SK-N-SH treated with all-trans-retinoic acid at 6 μM for 48 hours (cell line): ENCODE results near the gene RPP25L.

Source experiments
- ATAC-seq: fragments of 200-7000 bp; cut with Tn5 transposase; 3 replicates; pipeline ENCODE4 v1.9.1; 2020; ENCODE audit warnings: mild to moderate bottlenecking, moderate library complexity
- ARNTL ChIP-seq: fragments of 450-650 bp; formaldehyde crosslinking; IDR thresholded peaks from 2 replicates; pipeline ENCODE4 v1.5.0; 2020; ENCODE audit warnings: low read depth, mild to moderate bottlenecking, moderate library complexity, borderline replicate concordance
- BACH2 ChIP-seq: fragments of 250-450 bp; sonication (Bioruptor Pico); IDR thresholded peaks from 2 replicates; pipeline ENCODE4 v1.9.0; 2021; ENCODE audit warnings: mild to moderate bottlenecking, borderline replicate concordance
- CSDC2 ChIP-seq: fragments of 250-450 bp; sonication (Bioruptor Pico); IDR thresholded peaks from 2 replicates; pipeline ENCODE4 v1.5.0; 2020; ENCODE audit warnings: mild to moderate bottlenecking, moderate library complexity
- ESRRG ChIP-seq: fragments of 250-450 bp; sonication (Bioruptor Pico); IDR thresholded peaks from 2 replicates; pipeline ENCODE4 v1.6.1; 2021; ENCODE audit warnings: mild to moderate bottlenecking
- GLIS3 ChIP-seq: fragments of 250-450 bp; sonication (Bioruptor Pico); IDR thresholded peaks from 2 replicates; pipeline ENCODE4 v1.5.0; 2020; ENCODE audit warnings: mild to moderate bottlenecking, moderate library complexity
- OSR1 ChIP-seq: fragments of 250-450 bp; sonication (Bioruptor Pico); IDR thresholded peaks from 2 replicates; pipeline ENCODE4 v1.8.0; 2022; ENCODE audit warnings: moderate library complexity, mild to moderate bottlenecking, inconsistent platforms
- PPARA ChIP-seq: fragments of 250-450 bp; sonication (Bioruptor Pico); IDR thresholded peaks from 2 replicates; pipeline ENCODE4 v1.5.0; 2020; ENCODE audit warnings: mild to moderate bottlenecking, borderline replicate concordance
- SNAI2 ChIP-seq: fragments of 250-450 bp; sonication (Bioruptor Pico); IDR thresholded peaks from 2 replicates; pipeline ENCODE4 v1.5.0; 2020; ENCODE audit warnings: mild to moderate bottlenecking, moderate library complexity
- TCF4 ChIP-seq: fragments of 250-450 bp; sonication (Bioruptor Pico); IDR thresholded peaks from 2 replicates; pipeline ENCODE4 v1.8.0; 2021; ENCODE audit warnings: mild to moderate bottlenecking, moderate library complexity, borderline replicate concordance
- TOX ChIP-seq: fragments of 250-450 bp; sonication (Bioruptor Pico); IDR thresholded peaks from 2 replicates; pipeline ENCODE4 v1.8.0; 2021; ENCODE audit warnings: mild to moderate bottlenecking, moderate library complexity, borderline replicate concordance
- ZC3H10 ChIP-seq: fragments of 250-450 bp; sonication (Bioruptor Pico); IDR thresholded peaks from 2 replicates; pipeline ENCODE4 v1.5.1; 2021; ENCODE audit warnings: mild to moderate bottlenecking, moderate library complexity
- ZFP30 ChIP-seq: fragments of 450-650 bp; formaldehyde crosslinking; IDR thresholded peaks from 2 replicates; pipeline ENCODE4 v1.5.0; 2022; ENCODE audit warnings: mild to moderate bottlenecking, moderate library complexity
- ZNF565 ChIP-seq: fragments of 450-650 bp; formaldehyde crosslinking; conservative IDR thresholded peaks from 2 replicates; pipeline ENCODE4 v1.5.0; 2020; ENCODE audit warnings: low read depth, mild to moderate bottlenecking, moderate library complexity
- ZNF70 ChIP-seq: fragments of 450-650 bp; formaldehyde crosslinking; IDR thresholded peaks from 2 replicates; pipeline ENCODE4 v1.5.0; 2020; ENCODE audit warnings: mild to moderate bottlenecking, moderate library complexity
- ZNF8 ChIP-seq: fragments of 450-650 bp; formaldehyde crosslinking; IDR thresholded peaks from 2 replicates; pipeline ENCODE4 v1.5.0; 2020; ENCODE audit warnings: mild to moderate bottlenecking, moderate library complexity
- TF ChIP-seq, protein P1 (sequence below): fragments of 250-450 bp; sonication (Bioruptor Pico); IDR thresholded peaks from 2 replicates; pipeline ENCODE4 v1.5.1; 2021; ENCODE audit warnings: mild to moderate bottlenecking, moderate library complexity
- TF ChIP-seq, protein P2 (sequence below): fragments of 250-450 bp; sonication (Bioruptor Pico); IDR thresholded peaks from 2 replicates; pipeline ENCODE4 v1.8.0; 2020; ENCODE audit warnings: mild to moderate bottlenecking, moderate library complexity, borderline replicate concordance
- TF ChIP-seq, protein P3 (sequence below): fragments of 250-450 bp; sonication (Bioruptor Pico); IDR thresholded peaks from 2 replicates; pipeline ENCODE4 v1.8.0; 2021; ENCODE audit warnings: low read depth, mild to moderate bottlenecking, moderate library complexity, borderline replicate concordance
- TF ChIP-seq, protein P4 (sequence below): fragments of 250-450 bp; sonication (Bioruptor Pico); IDR thresholded peaks from 2 replicates; pipeline ENCODE4 v1.5.1; 2020; ENCODE audit warnings: low read depth, mild to moderate bottlenecking, moderate library complexity

The RPP25L gene

DNA sequence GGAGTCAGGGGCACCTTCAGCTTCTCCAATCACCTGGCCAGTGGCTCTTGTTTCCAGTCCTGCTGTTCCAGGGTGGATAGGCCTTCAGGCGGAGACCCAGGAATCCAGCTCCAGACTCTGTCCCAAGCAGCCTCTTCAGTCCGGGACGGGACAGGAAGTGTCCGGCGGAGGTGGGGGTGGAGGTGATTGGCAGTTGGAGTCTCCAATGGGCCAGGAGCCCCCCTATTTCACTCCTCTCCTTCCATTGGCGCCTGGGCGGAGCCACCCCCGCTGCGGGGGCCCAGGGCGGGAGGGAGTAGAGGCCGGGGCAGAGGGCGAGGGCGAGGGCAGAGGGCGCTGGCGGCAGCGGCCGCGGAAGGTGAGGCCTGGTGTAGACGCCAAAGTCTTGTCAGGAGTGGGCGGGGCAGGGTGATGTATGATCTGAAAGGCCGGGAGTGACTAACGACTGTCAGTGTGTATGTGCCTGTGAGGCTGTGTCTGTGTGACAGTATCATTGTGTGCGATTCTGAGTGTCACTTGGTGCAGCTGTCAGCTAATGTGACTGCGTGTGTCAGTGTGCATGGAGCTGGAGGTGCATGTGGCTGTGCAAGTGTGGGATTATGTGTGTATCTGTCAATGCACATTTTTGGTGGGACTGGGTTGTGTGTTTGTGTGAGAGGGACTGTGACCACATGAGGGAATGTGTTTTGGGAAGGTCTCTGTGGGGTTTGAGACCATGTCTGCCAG, 40.1 kb upstream of the RPP25L start, which contains the start of gene IL11RA:
Gene IL11RA, plus strand, starts transcription at position 310 of the 726 bp plus-strand sequence. CDS start 3,033 bp downstream, outside the sequence.
- ATAC-seq, result no peak
- TF ChIP-seq, protein P1, sequence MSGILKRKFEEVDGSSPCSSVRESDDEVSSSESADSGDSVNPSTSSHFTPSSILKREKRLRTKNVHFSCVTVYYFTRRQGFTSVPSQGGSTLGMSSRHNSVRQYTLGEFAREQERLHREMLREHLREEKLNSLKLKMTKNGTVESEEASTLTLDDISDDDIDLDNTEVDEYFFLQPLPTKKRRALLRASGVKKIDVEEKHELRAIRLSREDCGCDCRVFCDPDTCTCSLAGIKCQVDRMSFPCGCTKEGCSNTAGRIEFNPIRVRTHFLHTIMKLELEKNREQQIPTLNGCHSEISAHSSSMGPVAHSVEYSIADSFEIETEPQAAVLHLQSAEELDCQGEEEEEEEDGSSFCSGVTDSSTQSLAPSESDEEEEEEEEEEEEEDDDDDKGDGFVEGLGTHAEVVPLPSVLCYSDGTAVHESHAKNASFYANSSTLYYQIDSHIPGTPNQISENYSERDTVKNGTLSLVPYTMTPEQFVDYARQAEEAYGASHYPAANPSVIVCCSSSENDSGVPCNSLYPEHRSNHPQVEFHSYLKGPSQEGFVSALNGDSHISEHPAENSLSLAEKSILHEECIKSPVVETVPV (CRISPR knock-in tag), result no peak
- TF ChIP-seq ESRRG, result no peak
- no peak for TF ChIP-seq TOX
- no peak for TF ChIP-seq ARNTL
- TF ChIP-seq ZNF70 (CRISPR knock-in tag), result no peak
- TF ChIP-seq ZNF8 (CRISPR knock-in tag), result no peak
- TF ChIP-seq GLIS3, result no peak
- TF ChIP-seq, protein P2, sequence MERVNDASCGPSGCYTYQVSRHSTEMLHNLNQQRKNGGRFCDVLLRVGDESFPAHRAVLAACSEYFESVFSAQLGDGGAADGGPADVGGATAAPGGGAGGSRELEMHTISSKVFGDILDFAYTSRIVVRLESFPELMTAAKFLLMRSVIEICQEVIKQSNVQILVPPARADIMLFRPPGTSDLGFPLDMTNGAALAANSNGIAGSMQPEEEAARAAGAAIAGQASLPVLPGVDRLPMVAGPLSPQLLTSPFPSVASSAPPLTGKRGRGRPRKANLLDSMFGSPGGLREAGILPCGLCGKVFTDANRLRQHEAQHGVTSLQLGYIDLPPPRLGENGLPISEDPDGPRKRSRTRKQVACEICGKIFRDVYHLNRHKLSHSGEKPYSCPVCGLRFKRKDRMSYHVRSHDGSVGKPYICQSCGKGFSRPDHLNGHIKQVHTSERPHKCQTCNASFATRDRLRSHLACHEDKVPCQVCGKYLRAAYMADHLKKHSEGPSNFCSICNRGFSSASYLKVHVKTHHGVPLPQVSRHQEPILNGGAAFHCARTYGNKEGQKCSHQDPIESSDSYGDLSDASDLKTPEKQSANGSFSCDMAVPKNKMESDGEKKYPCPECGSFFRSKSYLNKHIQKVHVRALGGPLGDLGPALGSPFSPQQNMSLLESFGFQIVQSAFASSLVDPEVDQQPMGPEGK, result no peak
- no peak for TF ChIP-seq BACH2
- no peak for TF ChIP-seq OSR1
- no peak for TF ChIP-seq CSDC2 (CRISPR knock-in tag)
- no peak for TF ChIP-seq ZFP30 (CRISPR knock-in tag)
- no peak for TF ChIP-seq TCF4 (CRISPR knock-in tag)
- TF ChIP-seq ZNF565 (CRISPR knock-in tag), result no peak
- TF ChIP-seq, protein P3, sequence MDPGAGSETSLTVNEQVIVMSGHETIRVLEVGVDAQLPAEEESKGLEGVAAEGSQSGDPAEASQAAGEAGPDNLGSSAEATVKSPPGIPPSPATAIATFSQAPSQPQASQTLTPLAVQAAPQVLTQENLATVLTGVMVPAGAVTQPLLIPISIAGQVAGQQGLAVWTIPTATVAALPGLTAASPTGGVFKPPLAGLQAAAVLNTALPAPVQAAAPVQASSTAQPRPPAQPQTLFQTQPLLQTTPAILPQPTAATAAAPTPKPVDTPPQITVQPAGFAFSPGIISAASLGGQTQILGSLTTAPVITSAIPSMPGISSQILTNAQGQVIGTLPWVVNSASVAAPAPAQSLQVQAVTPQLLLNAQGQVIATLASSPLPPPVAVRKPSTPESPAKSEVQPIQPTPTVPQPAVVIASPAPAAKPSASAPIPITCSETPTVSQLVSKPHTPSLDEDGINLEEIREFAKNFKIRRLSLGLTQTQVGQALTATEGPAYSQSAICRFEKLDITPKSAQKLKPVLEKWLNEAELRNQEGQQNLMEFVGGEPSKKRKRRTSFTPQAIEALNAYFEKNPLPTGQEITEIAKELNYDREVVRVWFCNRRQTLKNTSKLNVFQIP (CRISPR knock-in tag), result no peak
- no peak for TF ChIP-seq SNAI2 (CRISPR knock-in tag)
- no peak for TF ChIP-seq ZC3H10 (CRISPR knock-in tag)

DNA sequence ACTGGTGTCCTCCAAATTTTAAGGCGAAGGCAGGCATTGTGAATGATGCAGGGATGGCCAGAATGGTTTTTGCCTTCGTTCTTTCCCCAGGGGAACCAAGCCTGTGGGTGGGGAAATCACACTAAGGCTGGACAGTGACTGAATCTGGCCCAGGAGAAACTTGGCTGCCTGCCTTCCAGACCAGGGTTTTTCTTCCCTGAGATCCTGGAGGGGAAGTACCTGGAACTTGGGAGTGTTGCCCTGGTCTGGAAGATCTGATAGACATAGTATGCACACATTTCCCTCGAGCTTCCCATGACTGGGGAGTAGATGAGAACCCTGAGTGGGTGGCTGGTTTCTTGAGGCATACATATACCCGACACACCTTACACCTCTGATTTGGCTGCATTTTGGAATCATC, 39.4 kb upstream of the RPP25L start:
- ATAC-seq, result no peak
- TF ChIP-seq, protein P3 (CRISPR knock-in tag), result no peak
- TF ChIP-seq ZNF8 (CRISPR knock-in tag) (no peak), ZNF565 (CRISPR knock-in tag) (no peak), SNAI2 (CRISPR knock-in tag) (no peak), PPARA (no peak), CSDC2 (CRISPR knock-in tag) (no peak), ZC3H10 (CRISPR knock-in tag) (no peak), OSR1 (no peak), TOX (no peak)
- TF ChIP-seq, protein P2, result no peak
- TF ChIP-seq, protein P4, sequence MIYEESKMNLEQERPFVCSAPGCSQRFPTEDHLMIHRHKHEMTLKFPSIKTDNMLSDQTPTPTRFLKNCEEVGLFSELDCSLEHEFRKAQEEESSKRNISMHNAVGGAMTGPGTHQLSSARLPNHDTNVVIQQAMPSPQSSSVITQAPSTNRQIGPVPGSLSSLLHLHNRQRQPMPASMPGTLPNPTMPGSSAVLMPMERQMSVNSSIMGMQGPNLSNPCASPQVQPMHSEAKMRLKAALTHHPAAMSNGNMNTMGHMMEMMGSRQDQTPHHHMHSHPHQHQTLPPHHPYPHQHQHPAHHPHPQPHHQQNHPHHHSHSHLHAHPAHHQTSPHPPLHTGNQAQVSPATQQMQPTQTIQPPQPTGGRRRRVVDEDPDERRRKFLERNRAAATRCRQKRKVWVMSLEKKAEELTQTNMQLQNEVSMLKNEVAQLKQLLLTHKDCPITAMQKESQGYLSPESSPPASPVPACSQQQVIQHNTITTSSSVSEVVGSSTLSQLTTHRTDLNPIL, result no peak

DNA sequence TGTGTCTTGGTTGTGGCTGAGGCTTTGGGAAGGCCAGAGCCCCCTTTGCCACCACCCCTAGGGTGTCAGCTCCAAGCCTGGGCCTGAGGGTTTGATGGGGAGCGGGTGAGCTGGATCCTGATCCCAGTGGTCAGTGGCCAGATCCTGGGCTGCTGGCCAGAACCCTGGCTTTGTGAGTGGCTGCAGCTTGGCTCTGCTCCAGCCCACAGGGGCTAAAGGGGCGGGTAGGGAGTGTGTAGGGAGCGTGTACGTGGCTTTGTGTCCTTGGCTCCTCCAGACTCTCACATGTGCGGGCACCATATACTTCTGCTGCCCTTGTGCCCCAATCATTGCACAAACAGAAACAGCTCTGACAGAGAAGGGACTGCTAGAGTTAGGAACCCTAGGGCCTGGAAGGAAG, 38.9 kb upstream of the RPP25L start:
- no peak for ATAC-seq
- TF ChIP-seq TCF4 (CRISPR knock-in tag), result 0 out of 2 replicates have a peak, but pooled peaks have one; percentile 13
- TF ChIP-seq, protein P2, result no peak
